ENCODE data around the gene NME4. TPM values are rescaled to one million over a fixed set of nuclear protein-coding genes. Genes with fewer than 3 reads are reported as not detected.

Gene NME4
- 30.3 TPM for total RNA-seq

DNA sequence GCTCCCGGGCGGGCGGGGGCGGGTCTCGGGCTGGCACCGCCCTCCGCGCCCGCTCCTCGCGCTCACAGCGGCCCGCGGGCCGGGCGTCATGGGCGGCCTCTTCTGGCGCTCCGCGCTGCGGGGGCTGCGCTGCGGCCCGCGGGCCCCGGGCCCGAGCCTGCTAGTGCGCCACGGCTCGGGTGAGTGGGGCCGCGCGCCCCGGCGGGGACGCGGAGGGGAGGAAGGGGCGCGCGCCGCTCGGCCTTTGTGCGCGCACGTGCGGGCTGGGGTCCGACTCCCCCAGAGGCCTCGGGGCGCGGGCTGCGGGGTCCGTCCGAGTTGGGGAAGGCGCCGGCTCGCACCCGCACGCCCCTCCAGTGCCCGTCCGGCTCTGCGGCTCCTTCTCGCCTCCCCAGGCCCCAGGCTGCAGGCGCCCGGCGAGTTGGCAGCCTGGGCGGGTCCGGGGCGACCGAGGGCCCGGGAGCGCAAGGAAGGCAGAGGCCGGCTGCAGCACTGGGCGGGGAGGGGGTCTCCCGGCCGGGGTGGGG, at the start of gene NME4:
Gene NME4, plus strand, starts transcription at position 65 of the 527 bp plus-strand sequence. Its CDS starts 24 bp downstream, at position 89.

DNA sequence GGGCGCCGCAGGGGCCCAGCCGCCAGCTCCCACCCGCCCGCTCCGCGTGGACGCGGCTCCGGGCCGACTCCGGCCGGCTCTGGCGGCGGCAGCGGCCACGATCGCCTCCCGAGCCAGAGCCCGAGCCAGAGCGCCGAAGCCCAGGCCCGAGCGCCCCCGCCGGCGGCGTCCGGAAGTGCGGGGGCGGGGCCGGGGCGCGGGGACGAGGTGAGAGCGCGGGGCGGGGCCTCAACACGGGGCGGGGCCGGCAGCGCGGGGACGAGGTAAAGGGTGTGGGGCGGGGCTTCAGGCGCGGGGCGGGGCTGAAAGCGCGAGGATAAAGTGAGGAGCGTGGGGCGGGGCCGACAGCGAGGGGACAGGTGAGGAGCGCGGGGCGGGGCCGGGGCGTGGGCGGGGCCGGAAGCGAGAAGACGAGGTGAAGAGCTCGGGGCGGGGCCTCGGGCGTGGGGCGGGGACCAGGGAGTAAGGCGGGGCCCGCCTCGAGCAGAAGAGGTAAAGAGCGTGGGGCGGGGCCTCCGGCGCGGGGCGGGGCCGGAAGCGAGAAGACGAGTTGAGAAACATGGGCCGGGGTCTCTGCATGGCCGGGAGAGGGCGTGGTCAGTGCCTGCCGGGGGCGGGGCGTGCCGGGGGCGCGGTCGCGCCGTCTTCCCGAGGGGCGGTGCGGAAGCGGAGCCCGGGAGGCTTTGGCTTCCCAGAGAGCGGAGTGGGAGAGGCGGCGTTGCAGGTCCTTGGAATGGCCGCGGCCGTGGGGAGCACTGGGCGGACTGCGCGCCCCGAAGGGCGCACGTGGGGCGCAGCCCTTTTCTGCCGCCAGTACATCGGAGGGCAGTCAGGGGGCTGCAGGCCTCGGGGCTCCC, 44.2 kb upstream of the NME4 start, which contains the start of gene AXIN1:
Gene AXIN1, minus strand, starts transcription at position 177 of the 857 bp plus-strand sequence. CDS start 5,698 bp downstream, outside the sequence.

DNA sequence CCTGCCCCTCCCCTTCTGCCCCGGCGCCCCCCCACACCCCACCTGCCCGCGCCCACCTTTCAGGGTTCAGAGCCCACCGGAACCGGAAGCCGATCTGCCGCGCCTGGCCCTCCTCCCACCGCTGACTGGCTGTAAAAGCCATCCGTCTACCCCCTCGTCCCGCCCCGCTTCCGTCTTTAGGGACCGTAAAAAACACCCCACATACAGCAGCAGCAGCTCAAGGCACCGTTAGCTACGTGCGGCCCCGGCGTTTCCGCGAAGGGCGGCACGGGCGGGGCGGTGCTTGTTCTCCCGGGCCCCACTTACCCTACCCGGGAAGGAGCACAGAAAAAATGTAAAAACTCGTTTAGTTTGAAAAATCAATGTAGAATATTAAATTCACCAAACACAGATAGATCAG, 26.6 kb upstream of the NME4 start, which contains the start of gene MRPL28:
Gene MRPL28, minus strand, starts transcription at position 96 of the 400 bp plus-strand sequence. CDS start 320 bp downstream, outside the sequence.

DNA sequence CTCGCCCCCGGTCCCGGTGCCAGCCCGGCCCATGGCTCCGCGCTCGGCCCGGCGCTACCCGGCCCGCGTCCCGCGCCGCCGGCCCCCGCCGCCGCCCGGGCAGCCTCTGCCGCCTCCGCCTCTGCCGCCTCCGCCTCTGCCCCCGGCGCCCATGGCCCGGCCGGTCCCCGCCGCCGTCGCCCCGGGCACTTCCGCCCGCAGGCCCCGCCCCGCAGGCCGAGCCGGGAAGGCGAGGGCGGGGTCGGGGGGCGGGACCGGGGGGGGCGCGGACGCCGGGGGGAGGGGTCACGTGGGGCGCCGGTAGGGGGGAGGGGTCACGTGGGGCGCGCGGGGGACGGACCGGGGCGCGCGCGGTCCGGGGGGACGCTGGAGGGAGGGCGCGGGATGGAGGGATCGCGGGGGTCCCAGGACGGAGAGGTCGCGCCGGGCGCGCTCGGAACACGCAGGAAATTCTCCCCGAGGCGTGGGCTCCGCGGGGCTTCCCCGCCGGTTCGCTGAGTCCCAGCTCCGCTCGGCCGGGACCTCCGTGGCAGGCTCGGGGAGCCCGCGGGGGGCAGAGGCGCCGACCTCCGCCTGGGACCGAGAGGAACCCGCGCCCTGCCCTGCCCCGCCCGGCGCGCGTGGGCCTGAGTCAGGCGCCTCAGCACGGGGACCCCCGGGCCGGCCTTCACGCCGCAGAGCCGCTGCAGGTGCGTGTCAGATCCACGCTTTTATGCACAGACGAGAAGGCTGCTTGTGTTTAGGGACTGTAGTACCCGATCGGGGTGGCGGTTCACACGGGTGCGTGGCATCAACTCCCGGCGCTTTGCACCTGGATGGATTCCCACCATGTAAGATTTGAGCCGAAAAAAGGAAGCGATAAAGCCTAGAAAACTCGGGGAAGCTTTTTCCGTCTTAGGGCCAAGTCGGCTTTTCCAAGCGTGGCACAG, 14.9 kb upstream of the NME4 start, which contains the start of gene PGAP6:
Gene PGAP6, minus strand, starts transcription at position 190 of the 929 bp plus-strand sequence. Its CDS starts 157 bp downstream, at position 33.

DNA sequence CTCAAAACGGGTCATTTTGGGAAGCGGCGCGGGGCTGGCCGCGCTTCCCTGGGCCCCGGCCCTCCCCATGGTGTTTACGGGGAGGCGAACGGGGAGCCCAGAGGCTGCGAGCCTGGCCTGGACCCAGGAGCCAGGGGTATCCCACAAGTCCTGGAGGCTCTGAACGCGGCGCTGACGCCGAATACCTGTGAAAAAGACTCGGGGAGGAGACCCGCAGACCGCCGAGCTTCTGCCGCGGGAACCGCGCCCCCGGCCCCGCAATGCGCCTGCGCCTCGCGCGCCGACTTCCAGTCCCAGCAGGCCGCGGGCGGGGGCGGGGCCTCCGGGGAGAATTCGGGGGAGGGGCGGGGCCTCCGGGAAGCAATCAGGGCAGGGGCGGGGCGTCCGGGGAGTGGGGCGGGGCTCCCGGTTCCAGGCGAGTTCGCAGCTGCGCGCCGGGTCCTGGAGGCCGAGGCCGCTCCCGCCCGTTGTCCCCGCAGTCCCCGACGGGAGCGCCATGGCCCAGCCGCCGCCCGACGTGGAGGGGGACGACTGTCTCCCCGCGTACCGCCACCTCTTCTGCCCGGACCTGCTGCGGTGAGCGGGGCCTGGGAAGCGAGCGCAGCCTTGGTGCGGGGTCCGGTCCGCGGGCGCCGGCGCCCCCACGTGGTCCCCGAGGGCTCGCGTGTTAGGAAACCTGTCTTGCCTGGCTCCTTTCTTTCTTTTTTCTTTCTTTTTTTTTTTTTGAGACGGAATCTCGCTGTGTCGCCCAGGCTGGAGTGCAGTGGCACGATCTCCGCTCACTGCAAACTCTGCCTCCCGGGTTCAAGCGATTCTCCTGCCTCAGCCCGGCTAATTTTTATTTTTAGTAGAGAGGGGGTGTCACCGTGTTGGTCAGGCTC, 4.7 kb downstream of the NME4 start, which contains the start of gene DECR2:
Gene DECR2, plus strand, starts transcription at position 418 of the 881 bp plus-strand sequence. Its CDS starts 79 bp downstream, at position 497.

DNA sequence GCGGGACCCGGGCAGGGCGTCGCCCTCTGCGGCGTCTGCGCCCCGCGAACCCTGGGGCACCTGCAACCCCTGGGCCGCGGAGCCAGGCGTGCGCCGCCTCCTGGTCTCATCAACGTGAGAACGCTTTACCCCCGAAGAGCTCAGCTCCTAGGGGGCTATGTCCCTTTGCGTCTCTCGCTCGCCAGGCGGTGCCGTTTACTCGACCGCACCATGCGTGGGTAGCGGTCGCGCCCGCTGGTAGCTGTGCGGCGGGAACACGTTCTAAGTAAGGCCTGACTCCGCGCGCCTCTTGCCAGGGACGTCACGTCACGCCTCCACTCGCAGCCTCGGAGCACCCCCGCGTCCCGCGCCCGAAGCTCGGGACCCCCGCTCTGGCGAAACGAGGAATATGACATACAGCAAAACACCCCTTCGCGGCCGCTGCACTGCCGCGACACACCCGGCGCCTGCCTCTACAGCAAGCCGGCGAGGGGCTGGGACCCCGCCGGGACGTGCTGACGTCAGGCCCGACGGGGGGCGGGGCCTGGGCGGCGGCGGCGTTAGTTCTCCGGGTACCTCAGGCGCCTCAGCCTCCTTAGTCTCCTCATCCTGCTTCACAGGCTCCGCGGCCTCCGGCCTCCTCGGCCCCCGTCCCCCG, 28.2 kb downstream of the NME4 start, which contains the start of gene RAB11FIP3:
Gene RAB11FIP3, plus strand, starts transcription at position 568 of the 637 bp plus-strand sequence. CDS start 358 bp downstream, outside the sequence.

Other genes starting within 250 kb of the NME4 start
- gene HBZ, start 244.6 kb upstream of the NME4 start, total RNA-seq = 2.2 TPM
- gene HBM, start 231.2 kb upstream of the NME4 start, total RNA-seq = 15.4 TPM
- gene HBA2, start 224.3 kb upstream of the NME4 start, total RNA-seq = 1,606 TPM
- 1,075 TPM for gene HBA1, start 220.5 kb upstream of the NME4 start, total RNA-seq
- gene HBQ1, start 216.7 kb upstream of the NME4 start, total RNA-seq = 4.1 TPM
- gene LUC7L, start 167.8 kb upstream of the NME4 start, total RNA-seq = 160 TPM
- 66.5 TPM for gene FAM234A, start 162.4 kb upstream of the NME4 start, total RNA-seq
- 8.2 TPM for gene RGS11, start 121.3 kb upstream of the NME4 start, total RNA-seq
- 10.5 TPM for gene ARHGDIG, start 116.6 kb upstream of the NME4 start, total RNA-seq
- gene PDIA2, start 114.0 kb upstream of the NME4 start, total RNA-seq = 2.1 TPM
- gene AXIN1, start 44.5 kb upstream of the NME4 start, total RNA-seq = 20.4 TPM
- 44.0 TPM for gene MRPL28, start 26.7 kb upstream of the NME4 start, total RNA-seq
- gene PGAP6, start 15.2 kb upstream of the NME4 start, total RNA-seq = 14.2 TPM
- gene DECR2, start 4.7 kb downstream of the NME4 start, total RNA-seq = 10.2 TPM
- gene RAB11FIP3, start 28.4 kb downstream of the NME4 start, total RNA-seq = 37.7 TPM
- 31.0 TPM for gene CAPN15, start 130.5 kb downstream of the NME4 start, total RNA-seq
- 2.0 TPM for gene PRR35, start 163.2 kb downstream of the NME4 start, total RNA-seq
- gene NHLRC4, start 169.8 kb downstream of the NME4 start, total RNA-seq = 0.66 TPM
- 36.3 TPM for gene PIGQ, start 172.8 kb downstream of the NME4 start, total RNA-seq
- 18.9 TPM for gene RAB40C, start 192.9 kb downstream of the NME4 start, total RNA-seq
- 0.71 TPM for gene WFIKKN1, start 233.8 kb downstream of the NME4 start, total RNA-seq
- 54.3 TPM for gene METTL26, start 239.1 kb downstream of the NME4 start, total RNA-seq
- gene MCRIP2, start 244.6 kb downstream of the NME4 start, total RNA-seq = 8.7 TPM

Data from camera-type eye (tissue), 1 donor.